H1 (cell line): ENCODE measurements around the gene NFATC1. TPM values are rescaled to one million over a fixed set of nuclear protein-coding genes. Genes with fewer than 3 reads are reported as not detected.

Experiments
- CTCF ChIA-PET: fragments of 300-600 bp; sonication (Branson Sonifier 250); formaldehyde crosslinking; loops from one replicate; lab custom pipeline; 2021; ENCODE audit not compliant: partially characterized antibody; lab: Charles Lee
- POLR2A ChIA-PET: fragments of 300-600 bp; sonication (Branson Sonifier 250); formaldehyde crosslinking; loops from one replicate; lab custom pipeline; 2021; ENCODE audit warnings: inconsistent platforms; ENCODE audit not compliant: partially characterized antibody; lab: Charles Lee
- DNase-seq, 2 experiments: peaks; one replicate each; pipeline versions ENCODE4 v3.0.0 to v3.0.0-alpha.2; 2010 to 2022; ENCODE audit warnings: low spot score in 2 of 2, low read depth in 1 of 2, mixed read lengths in 1 of 2
- FAIRE-seq: peaks from 2 replicates; lab custom pipeline; 2011; peaks lifted over from hg19 to GRCh38; lab: Jason Lieb, UNC
- H2AFZ ChIP-seq: 2 replicates; pipeline ENCODE4 v1.8.1; 2012; ENCODE audit warnings: low read length, inconsistent platforms
- H2AK5ac ChIP-seq: 2 replicates; pipeline ENCODE4 v1.6.1; 2013; ENCODE audit warnings: low read depth, low read length
- H2BK120ac ChIP-seq: replicated peaks from 2 replicates; pipeline ENCODE3; 2013; ENCODE audit warnings: low read depth, low read length, inconsistent platforms
- H2BK12ac ChIP-seq: 2 replicates; pipeline ENCODE4 v1.6.1; 2013; ENCODE audit warnings: low read depth, low read length
- H2BK15ac ChIP-seq: 2 replicates; pipeline ENCODE4 v1.6.1; 2013; ENCODE audit warnings: low read length
- H2BK20ac ChIP-seq: 2 replicates; pipeline ENCODE4 v1.6.1; 2013; ENCODE audit warnings: low read length
- H2BK5ac ChIP-seq: 2 replicates; pipeline ENCODE4 v1.6.1; 2013; ENCODE audit warnings: low read depth, low read length
- H3K14ac ChIP-seq: 2 replicates; pipeline ENCODE4 v1.6.1; 2013; ENCODE audit warnings: inconsistent platforms; ENCODE audit not compliant: insufficient read length
- H3K18ac ChIP-seq: 2 replicates; pipeline ENCODE4 v1.6.1; 2013; ENCODE audit warnings: low read length; ENCODE audit errors: extremely low read depth
- H3K23ac ChIP-seq: 2 replicates; pipeline ENCODE4 v1.6.1; 2013; ENCODE audit warnings: inconsistent platforms; ENCODE audit not compliant: insufficient read length
- H3K23me2 ChIP-seq: 2 replicates; pipeline ENCODE4 v1.6.1; 2013; ENCODE audit warnings: low read depth, low read length
- H3K27ac ChIP-seq: 2 replicates; pipeline ENCODE4 v1.6.1; 2011; ENCODE audit warnings: low read depth, low read length, inconsistent platforms
- H3K27me3 ChIP-seq, 4 experiments: replicated peaks in 1 of 4; 1 replicate in 1 of 4; 2 replicates in 3 of 4; pipeline versions ENCODE4 v1.6.1 to v1.8.1; 2011 to 2013; ENCODE audit warnings: low read length in 3 of 4, mild to moderate bottlenecking in 3 of 4, inconsistent platforms in 2 of 4, mixed read lengths in 2 of 4, moderate library complexity in 1 of 4; ENCODE audit not compliant: control insufficient read depth in 3 of 4, insufficient read depth in 3 of 4; ENCODE audit errors: extremely low read depth in 1 of 4
- H3K36me3 ChIP-seq, 4 experiments: 2 replicates each; pipeline versions ENCODE4 v1.6.1 to v1.8.1; 2011 to 2013; ENCODE audit warnings: mild to moderate bottlenecking in 4 of 4, low read length in 3 of 4, moderate library complexity in 2 of 4, control low read depth in 1 of 4, inconsistent platforms in 1 of 4; ENCODE audit not compliant: insufficient read depth in 4 of 4, control insufficient read depth in 2 of 4
- H3K4ac ChIP-seq: replicated peaks from 2 replicates; pipeline ENCODE3; 2013; ENCODE audit warnings: low read length, low read depth, mixed read lengths, inconsistent platforms; ENCODE audit not compliant: insufficient read length
- H3K4me1 ChIP-seq, 4 experiments: replicated peaks in 1 of 4; 1 replicate in 1 of 4; 2 replicates in 3 of 4; pipeline versions ENCODE4 v1.6.1 to v1.8.1; 2011 to 2013; ENCODE audit warnings: low read length in 3 of 4, inconsistent platforms in 2 of 4, mixed read lengths in 1 of 4; ENCODE audit not compliant: insufficient read depth in 4 of 4, control insufficient read depth in 3 of 4
- H3K4me2 ChIP-seq, 2 experiments: 2 replicates each; pipeline versions ENCODE4 v1.6.1 to v1.8.1; 2011 to 2013; ENCODE audit warnings: low read depth in 2 of 2, low read length in 2 of 2, control low read depth in 1 of 2, inconsistent platforms in 1 of 2, mild to moderate bottlenecking in 1 of 2; ENCODE audit not compliant: insufficient read depth in 1 of 2
- H3K4me3 ChIP-seq, 4 experiments: fragments of 200-600, 300-600 bp in 1 of 4; sonication (generic), shearing (Covaris generic), sonication (Bioruptor Twin) in 1 of 4; 2 replicates each; pipeline versions ENCODE4 v1.5.1 to v1.8.1; 2011 to 2016; ENCODE audit warnings: low read length in 4 of 4, low read depth in 3 of 4, control low read depth in 2 of 4, inconsistent platforms in 2 of 4, mild to moderate bottlenecking in 2 of 4, mixed read lengths in 1 of 4, moderate library complexity in 1 of 4; ENCODE audit not compliant: insufficient read depth in 2 of 4; ENCODE audit errors: extremely low read depth in 1 of 4
- H3K56ac ChIP-seq: replicated peaks from 2 replicates; pipeline ENCODE3; 2013; ENCODE audit warnings: low read depth, mild to moderate bottlenecking, mixed read lengths, low read length, inconsistent platforms; ENCODE audit not compliant: insufficient read length
- H3K79me1 ChIP-seq: 2 replicates; pipeline ENCODE4 v1.6.1; 2013; ENCODE audit warnings: low read depth, low read length, control low read depth
- H3K79me2 ChIP-seq, 2 experiments: 2 replicates each; pipeline versions ENCODE4 v1.6.1 to v1.8.1; 2012 to 2013; ENCODE audit warnings: low read length in 2 of 2, mild to moderate bottlenecking in 2 of 2, inconsistent platforms in 1 of 2; ENCODE audit not compliant: insufficient read depth in 2 of 2, control insufficient read depth in 1 of 2
- H3K9ac ChIP-seq, 4 experiments: replicated peaks in 1 of 4; 1 replicate in 1 of 4; 2 replicates in 3 of 4; pipeline versions ENCODE4 v1.6.1 to v1.8.1; 2011 to 2013; ENCODE audit warnings: low read depth in 3 of 4, low read length in 3 of 4, control low read depth in 2 of 4, mild to moderate bottlenecking in 2 of 4, moderate library complexity in 2 of 4, inconsistent platforms in 1 of 4; ENCODE audit errors: extremely low read depth in 1 of 4
- H3K9me3 ChIP-seq, 2 experiments: 2 replicates each; pipeline versions ENCODE4 v1.6.1 to v1.8.1; 2012 to 2013; ENCODE audit warnings: mild to moderate bottlenecking in 2 of 2, moderate library complexity in 2 of 2, control low read depth in 1 of 2, inconsistent platforms in 1 of 2, low read depth in 1 of 2, low read length in 1 of 2, mixed read lengths in 1 of 2; ENCODE audit not compliant: insufficient read depth in 2 of 2
- H4K20me1 ChIP-seq, 2 experiments: replicated peaks in 1 of 2; 2 replicates each; pipeline versions ENCODE3 to v1.8.1; 2011 to 2013; ENCODE audit warnings: inconsistent platforms in 2 of 2, low read length in 2 of 2, mild to moderate bottlenecking in 1 of 2; ENCODE audit not compliant: insufficient read depth in 2 of 2, control insufficient read depth in 1 of 2
- H4K5ac ChIP-seq: 2 replicates; pipeline ENCODE4 v1.6.1; 2013; ENCODE audit warnings: low read length, low read depth, mixed read lengths, inconsistent platforms; ENCODE audit not compliant: insufficient read length
- H4K8ac ChIP-seq: 2 replicates; pipeline ENCODE4 v1.8.0; 2013; ENCODE audit warnings: mild to moderate bottlenecking, moderate library complexity, low read length, inconsistent platforms; ENCODE audit not compliant: insufficient read depth; ENCODE audit errors: extremely low read depth
- H4K91ac ChIP-seq: replicated peaks from 2 replicates; pipeline ENCODE3; 2013; ENCODE audit warnings: low read length, mixed read lengths, inconsistent platforms; ENCODE audit not compliant: insufficient read length
- GABPA ChIP-seq: IDR thresholded peaks from 2 replicates; pipeline ENCODE4 v1.6.1; 2011; ENCODE audit warnings: mild to moderate bottlenecking, low read length, moderate library complexity, borderline replicate concordance; ENCODE audit not compliant: insufficient read depth
- SAP30 ChIP-seq: fragments of 300-600 bp; sonication (generic); IDR thresholded peaks from 2 replicates; pipeline ENCODE4 v1.7.1; 2012; ENCODE audit warnings: low read length, moderate library complexity, mild to moderate bottlenecking, inconsistent platforms; ENCODE audit not compliant: insufficient read depth, insufficient replicate concordance
- TCF12 ChIP-seq: IDR thresholded peaks from 2 replicates; pipeline ENCODE4 v1.6.1; 2011; ENCODE audit warnings: low read depth, mild to moderate bottlenecking, low read length
- WGBS, 2 experiments: shearing (Covaris generic) in 1 of 2; methylation state at CpG; one replicate each; pipeline versions ENCODE4 v1.1.6 to v1.1.7; 2013 to 2015; ENCODE audit warnings: low lambda C conversion rate in 2 of 2, mixed read lengths in 2 of 2, inconsistent platforms in 1 of 2, low coverage in 1 of 2, missing lambda C conversion rate in 1 of 2; ENCODE audit not compliant: insufficient replicate concordance in 2 of 2, insufficient coverage in 1 of 2, insufficient read length in 1 of 2; ENCODE audit errors: extremely low coverage in 1 of 2, missing lambda C conversion rate in 1 of 2; 5-methylcytosine and 5-hydroxymethylcytosine counted together
- polyA plus RNA-seq, 7 experiments: library from polyadenylated mRNA; depleted of rRNA in 3 of 7; stranded (reverse) in 5 of 7; unstranded in 2 of 7; fragments of >200 nt in 5 of 7; fragments of 200-250 nt in 2 of 7; gene quantifications; 1 replicate in 5 of 7; 2 replicates in 1 of 7; 4 replicates in 1 of 7; pipeline versions ENCODE4 v1.2.1 to v1.2.3, GENCODE V29; 2011 to 2013; ENCODE audit warnings: missing spikeins in 2 of 7, mixed read lengths in 2 of 7
- total RNA-seq: library from RNA; stranded (reverse); fragmentation: NEBNext Ultra II Directional; extraction: Animal tissue kit (Norgen Biotek cat#: 25700); gene quantifications from 2 replicates; pipeline ENCODE4 v1.2.1, GENCODE V29; 2021

The NFATC1 gene
- total and polyA plus RNA-seq, 2 of the 8 experiments (the other 6 are each of a cell fraction or from before 2014, with no cell fraction given) = 2.0 to 6.6 TPM

- no peak overlapping the region for H4K91ac ChIP-seq
- no peak overlapping the region for H2AFZ ChIP-seq
- WGBS, 2 experiments = 81% methylated on average over 19 of the region's 21 CpGs; no CpG with 5 or more reads in 1 of the 2 experiments
- no peak overlapping the region for H3K4me3 ChIP-seq
- no peak overlapping the region for H4K8ac ChIP-seq
- no peak overlapping the region for H3K4ac ChIP-seq
- no peak overlapping the region for H2BK5ac ChIP-seq
- no peak overlapping the region for H4K5ac ChIP-seq
- H3K23me2 ChIP-seq = no peaks in the 10 kb centered on the region
- no peak overlapping the region for H3K56ac ChIP-seq
- H3K9me3 ChIP-seq = no peaks in the 10 kb centered on the region; a peak in 1 of 4 replicates
- no peak overlapping the region for H2AK5ac ChIP-seq
- H3K27ac ChIP-seq = no peak overlapping the region
- no peak overlapping the region for H2BK120ac ChIP-seq
- H2BK15ac ChIP-seq = no peak overlapping the region
- no peak overlapping the region for H3K23ac ChIP-seq
- peaks cover 0 to 3% (median 2%) of the 10 kb centered on the region in 4 experiments; a peak in 6 of 7 replicates for H3K4me1 ChIP-seq
- H3K27me3 ChIP-seq = no peaks in the 10 kb centered on the region
- no peak for DNase-seq
- no peak overlapping the region for H3K9ac ChIP-seq
- no peak overlapping the region for H3K14ac ChIP-seq
- no peak overlapping the region for H2BK12ac ChIP-seq
- no peak overlapping the region for H3K4me2 ChIP-seq
- no peaks in the 10 kb centered on the region for H4K20me1 ChIP-seq
- H3K36me3 ChIP-seq = no peaks in the 10 kb centered on the region
- CTCF ChIA-PET = interaction anchor here (1.1 to 2.7 kb wide), 2 partner anchors 57 to 59 kb away, joined by 3 to 6 read pairs; no protein-coding TSS in a partner anchor
- no peak overlapping the region for H2BK20ac ChIP-seq
- H3K18ac ChIP-seq = no peak overlapping the region; the same call in 1 of the 2 replicates
- no peak for FAIRE-seq
- TF ChIP-seq SAP30 (no peak), TCF12 (no peak), GABPA (no peak)
- POLR2A ChIA-PET = no interaction called here
- no peaks in the 10 kb centered on the region for H3K79me2 ChIP-seq
- H3K79me1 ChIP-seq = no peaks in the 10 kb centered on the region
These were observed 74.8 kb downstream of the NFATC1 start for GRCh38 chr18:79470547-79470946.
